Measurements from ENCODE around the gene EFTUD2. TPM values are rescaled to one million over a fixed set of nuclear protein-coding genes. Genes with fewer than 3 reads are reported as not detected.
A peak's percentile ranks its signal among the peaks of the same experiment; 100 is the strongest.

EFTUD2 gene
- total and polyA plus RNA-seq, 2 of the 13 experiments (the other 11 are each of a cell fraction or from before 2014, with no cell fraction given): 111 to 137 TPM

GRCh38 chr17:44919885-44920564 is 20.8 kb upstream of the EFTUD2 start:
- in situ Hi-C loops (cut with HindIII; ENCODE audit: extremely low pct_ligation_motif_present, low pct_unique_long_range_greater_than_20kb): loop anchor here (5.0 to 10.0 kb wide), 3 partner anchors 42 to 185 kb away; no protein-coding TSS in a partner anchor
- no peaks in the 10 kb centered on the region for H3K9me3 ChIP-seq (ENCODE audit: low read length)
- no peak overlapping the region for H3K4me2 ChIP-seq (ENCODE audit: low read depth, low read length)
- H4K20me1 ChIP-seq (ENCODE audit: insufficient read depth, low read length): no peaks in the 10 kb centered on the region
- no peak overlapping the region for H3K27ac ChIP-seq (ENCODE audit: extremely low read length, insufficient read depth, low read length)
- ATAC-seq (peak; percentile 81), FAIRE-seq (peak; percentile 97), DNase-seq (ENCODE audit: low spot score) (peak; percentile 73)
- peaks cover 29% of the 10 kb centered on the region for H3K4me1 ChIP-seq (ENCODE audit: insufficient read depth, low read length)
- POLR2A ChIA-PET: interaction anchor here (1.0 to 2.2 kb wide), 5 partner anchors 71 to 229 kb away, joined by 3 to 11 read pairs (median 4); partner anchors contain the start of genes HEXIM1 and NMT1
- H3K4me3 ChIP-seq (replicated peaks in 1 of 3; ENCODE audit: insufficient read depth in 1 of 3, low read depth in 2 of 3, low read length in 3 of 3): no peak overlapping the region
- H2AFZ ChIP-seq (ENCODE audit: low read length): no peak overlapping the region
- H3K79me2 ChIP-seq (ENCODE audit: insufficient read depth, low read length): no peaks in the 10 kb centered on the region
- no peak overlapping the region for H3K9ac ChIP-seq (ENCODE audit: insufficient read depth, low read depth, low read length)
- CTCF ChIA-PET (ENCODE audit: low intra/inter-chr PET ratio, low total read pairs): interaction anchor here (1.1 to 2.8 kb wide), 4 partner anchors 98 to 216 kb away, joined by 3 to 24 read pairs (median 12); partner anchors contain the start of gene ACBD4
- no TSS peak for BruUV-seq (replicated peaks)
- intact Hi-C loops (cut with micrococcal nuclease; ENCODE audit: unreplicated experiment): loop anchor here (1.0 to 2.0 kb wide), 3 partner anchors 43 to 179 kb away; no protein-coding TSS in a partner anchor
- no peaks in the 10 kb centered on the region for H3K36me3 ChIP-seq (replicated peaks in 1 of 2; ENCODE audit: control insufficient read depth in 1 of 2, insufficient read depth in 2 of 2, low read length in 2 of 2)
- WGBS (ENCODE audit: low lambda C conversion rate): 5% methylated on average over 7 of the region's 9 CpGs
- H3K27me3 ChIP-seq (ENCODE audit: control insufficient read depth in 1 of 2, insufficient read depth in 2 of 2, low read length in 2 of 2): peaks cover 9 to 30% of the 10 kb centered on the region in 2 experiments; a peak in 4 of 5 replicates
- 0 out of 2 replicates have a peak, but pooled peaks have one; percentile 19 for TF ChIP-seq DRAP1 (CRISPR knock-in tag; IDR thresholded peaks at IDR 0.05)
- peak; percentile 73; the same call in 1 of the 2 replicates for TF ChIP-seq ZNF225 (CRISPR knock-in tag; IDR thresholded peaks at IDR 0.05)
- 0 out of 2 replicates have a peak, but pooled peaks have one; percentile 47 for TF ChIP-seq IRF9 (CRISPR knock-in tag; IDR thresholded peaks at IDR 0.05; ENCODE audit: borderline replicate concordance)
- peak; percentile 53; the same call in 1 of the 2 replicates for TF ChIP-seq SALL1 (CRISPR knock-in tag; IDR thresholded peaks at IDR 0.05)
- peak; percentile 39 for TF ChIP-seq TEAD3 (CRISPR knock-in tag; optimal IDR thresholded peaks at IDR 0.05; ENCODE audit: borderline replicate concordance)
- peak; percentile 82 for TF ChIP-seq SMC3 (IDR thresholded peaks at IDR 0.05; ENCODE audit: low read length)
- peak; percentile 97 for TF ChIP-seq STAG1 (CRISPR knock-in tag; IDR thresholded peaks at IDR 0.05)
- TF ChIP-seq KDM2A (CRISPR knock-in tag; IDR thresholded peaks at IDR 0.05; ENCODE audit: borderline replicate concordance, low read depth): peak; percentile 83
- TF ChIP-seq ZNF350 (CRISPR knock-in tag; IDR thresholded peaks at IDR 0.05; ENCODE audit: borderline replicate concordance, low read depth): 0 out of 2 replicates have a peak, but pooled peaks have one; percentile 28
- TF ChIP-seq KDM1A (CRISPR knock-in tag; IDR thresholded peaks at IDR 0.05): peak; percentile 30; the same call in 1 of the 2 replicates
- TF ChIP-seq RXRA (CRISPR knock-in tag; IDR thresholded peaks at IDR 0.05): peak; percentile 22
- TF ChIP-seq MYNN (CRISPR knock-in tag; IDR thresholded peaks at IDR 0.05; ENCODE audit: low read depth): 0 out of 2 replicates have a peak, but pooled peaks have one; percentile 71
- no peak for TF ChIP-seq U2AF2 (IDR thresholded peaks at IDR 0.05; ENCODE audit: low read depth, low read length)
- 0 out of 2 replicates have a peak, but pooled peaks have one; percentile 42 for TF ChIP-seq GATAD1 (CRISPR knock-in tag; IDR thresholded peaks at IDR 0.05)
- 0 out of 2 replicates have a peak, but pooled peaks have one; percentile 36 for TF ChIP-seq SSRP1 (CRISPR knock-in tag; IDR thresholded peaks at IDR 0.05)
- TF ChIP-seq THRA (CRISPR knock-in tag; IDR thresholded peaks at IDR 0.05; ENCODE audit: borderline replicate concordance): 0 out of 2 replicates have a peak, but pooled peaks have one; percentile 16
- TF ChIP-seq HES4 (CRISPR knock-in tag; IDR thresholded peaks at IDR 0.05; ENCODE audit: borderline replicate concordance): 0 out of 2 replicates have a peak, but pooled peaks have one; percentile 8
- peak; percentile 40 for TF ChIP-seq FOSL2 (CRISPR knock-in tag; IDR thresholded peaks at IDR 0.05)
- no peak for TF ChIP-seq ZNF703 (CRISPR knock-in tag; IDR thresholded peaks at IDR 0.05; ENCODE audit: borderline replicate concordance)
- TF ChIP-seq SAP130 (CRISPR knock-in tag; IDR thresholded peaks at IDR 0.05; ENCODE audit: low read depth): peak; percentile 45; the same call in 1 of the 2 replicates
- TF ChIP-seq MTA1 (CRISPR knock-in tag; IDR thresholded peaks at IDR 0.05; ENCODE audit: borderline replicate concordance): no peak
- 0 out of 2 replicates have a peak, but pooled peaks have one; percentile 54 for TF ChIP-seq CBX5 (CRISPR knock-in tag; IDR thresholded peaks at IDR 0.05; ENCODE audit: borderline replicate concordance)
